C4-2B (cell line): ENCODE measurements around the gene TOM1L2.
"Not testable (repeated sequence)": the region's sequence is repeated elsewhere in the genome, so short reads cannot be mapped to it uniquely, and the experiment has no call there.

ENCODE experiments used
- CTCF ChIP-seq: fragments of 450-650 bp; conservative IDR thresholded peaks from 2 replicates; pipeline ENCODE4 v1.5.1; 2017; ENCODE audit warnings: mild to moderate bottlenecking
- ZFX ChIP-seq: fragments of 450-650 bp; IDR thresholded peaks from 2 replicates; pipeline ENCODE4 v1.6.1; 2017

GRCh38 chr17:17939941-17940340, 32.3 kb downstream of the TOM1L2 start:
- TF ChIP-seq CTCF, ZFX: not testable (repeated sequence)
